Left lobe of liver (tissue), 1 donor: ENCODE results near the gene CNTD1. TPM values are rescaled to one million over a fixed set of nuclear protein-coding genes. Genes with fewer than 3 reads are reported as not detected.

ENCODE experiments used
- total RNA-seq: library from RNA; stranded (reverse); gene quantifications from one replicate; pipeline ENCODE4 v1.2.1, GENCODE V29; 2021
- donor health status: DM: no; HTN: yes; CAD: no.

The CNTD1 gene
- total RNA-seq, 1 donor from 2014 or later, result not detected

Other genes with a start within 250 kb of the CNTD1 start
- gene HSD17B1, start 245.9 kb upstream of the CNTD1 start, total RNA-seq, result 1.3 TPM
- 78.8 TPM for gene COASY, start 236.7 kb upstream of the CNTD1 start, total RNA-seq
- gene MLX, start 231.8 kb upstream of the CNTD1 start, total RNA-seq, result 38.7 TPM
- gene PSMC3IP, start 221.1 kb upstream of the CNTD1 start, total RNA-seq, result 0.65 TPM
- gene RETREG3, start 189.5 kb upstream of the CNTD1 start, total RNA-seq, result 56.3 TPM
- gene TUBG1, start 189.2 kb upstream of the CNTD1 start, total RNA-seq, result 26.5 TPM
- 7.6 TPM for gene TUBG2, start 139.6 kb upstream of the CNTD1 start, total RNA-seq
- gene PLEKHH3, start 121.9 kb upstream of the CNTD1 start, total RNA-seq, result 27.6 TPM
- 0.13 TPM for gene CCR10, start 117.0 kb upstream of the CNTD1 start, total RNA-seq
- gene CNTNAP1, start 116.3 kb upstream of the CNTD1 start, total RNA-seq, result 0.93 TPM
- 12.1 TPM for gene EZH1, start 53.8 kb upstream of the CNTD1 start, total RNA-seq
- gene RAMP2, start 37.6 kb upstream of the CNTD1 start, total RNA-seq, result 3.4 TPM
- 30.9 TPM for gene VPS25, start 25.4 kb upstream of the CNTD1 start, total RNA-seq
- 0.53 TPM for gene WNK4, start 18.3 kb upstream of the CNTD1 start, total RNA-seq
- gene COA3, start 157 bp upstream of the CNTD1 start, total RNA-seq, result 62.9 TPM
- gene BECN1, start 25.4 kb downstream of the CNTD1 start, total RNA-seq, result 37.6 TPM
- 40.7 TPM for gene PSME3, start 34.5 kb downstream of the CNTD1 start, total RNA-seq
- 2.6 TPM for gene AOC2, start 45.7 kb downstream of the CNTD1 start, total RNA-seq
- 8.6 TPM for gene AOC3, start 52.3 kb downstream of the CNTD1 start, total RNA-seq
- gene G6PC1, start 101.9 kb downstream of the CNTD1 start, total RNA-seq, result 440 TPM
- 17.2 TPM for gene AARSD1, start 165.6 kb downstream of the CNTD1 start, total RNA-seq
- 0.25 TPM for gene PTGES3L, start 181.2 kb downstream of the CNTD1 start, total RNA-seq
- gene RUNDC1, start 181.7 kb downstream of the CNTD1 start, total RNA-seq, result 5.3 TPM
- gene RPL27, start 199.6 kb downstream of the CNTD1 start, total RNA-seq, result 293 TPM
- gene IFI35, start 207.9 kb downstream of the CNTD1 start, total RNA-seq, result 13.7 TPM
- 41.5 TPM for gene VAT1, start 223.5 kb downstream of the CNTD1 start, total RNA-seq
- 3.6 TPM for gene RND2, start 226.4 kb downstream of the CNTD1 start, total RNA-seq